ENCODE results near the gene COPG2.

The COPG2 gene

GRCh38 chr7:130492523-130493274 is 175.8 kb downstream of the COPG2 start:
- Histone ChIP-seq H3K4me3 (ENCODE audit: low read depth, low read length) (no peak overlapping the region), H3K9me3 (ENCODE audit: severe bottlenecking) (peaks cover 11% of the 10 kb centered on the region), H3K27ac (no peak overlapping the region), H3K27me3 (ENCODE audit: insufficient read depth, low read depth, severe bottlenecking) (no peaks in the 10 kb centered on the region), H3K36me3 (no peaks in the 10 kb centered on the region)
- TF ChIP-seq, protein P1, sequence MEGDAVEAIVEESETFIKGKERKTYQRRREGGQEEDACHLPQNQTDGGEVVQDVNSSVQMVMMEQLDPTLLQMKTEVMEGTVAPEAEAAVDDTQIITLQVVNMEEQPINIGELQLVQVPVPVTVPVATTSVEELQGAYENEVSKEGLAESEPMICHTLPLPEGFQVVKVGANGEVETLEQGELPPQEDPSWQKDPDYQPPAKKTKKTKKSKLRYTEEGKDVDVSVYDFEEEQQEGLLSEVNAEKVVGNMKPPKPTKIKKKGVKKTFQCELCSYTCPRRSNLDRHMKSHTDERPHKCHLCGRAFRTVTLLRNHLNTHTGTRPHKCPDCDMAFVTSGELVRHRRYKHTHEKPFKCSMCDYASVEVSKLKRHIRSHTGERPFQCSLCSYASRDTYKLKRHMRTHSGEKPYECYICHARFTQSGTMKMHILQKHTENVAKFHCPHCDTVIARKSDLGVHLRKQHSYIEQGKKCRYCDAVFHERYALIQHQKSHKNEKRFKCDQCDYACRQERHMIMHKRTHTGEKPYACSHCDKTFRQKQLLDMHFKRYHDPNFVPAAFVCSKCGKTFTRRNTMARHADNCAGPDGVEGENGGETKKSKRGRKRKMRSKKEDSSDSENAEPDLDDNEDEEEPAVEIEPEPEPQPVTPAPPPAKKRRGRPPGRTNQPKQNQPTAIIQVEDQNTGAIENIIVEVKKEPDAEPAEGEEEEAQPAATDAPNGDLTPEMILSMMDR (IDR thresholded peaks at IDR 0.05; ENCODE audit: low read depth, low read length): no peak
- no peak for DNase-seq

GRCh38 chr7:130491841-130492522 is 176.6 kb downstream of the COPG2 start, which contains the start of gene MEST:
MEST (plus strand) TSS chr7:130492085; CDS start chr7:130492314, 229 bp downstream.
- no peak for DNase-seq
- no peaks in the 10 kb centered on the region for H3K36me3 ChIP-seq
- H3K4me3 ChIP-seq (ENCODE audit: low read depth, low read length): no peak within 1 kb of the TSS
- H3K27ac ChIP-seq: no peak within 1 kb of the TSS
- TF ChIP-seq, protein P1 (IDR thresholded peaks at IDR 0.05; ENCODE audit: low read depth, low read length): no peak
- H3K27me3 ChIP-seq (ENCODE audit: insufficient read depth, low read depth, severe bottlenecking): no peaks in the 10 kb centered on the region
- peaks cover 11% of the 10 kb centered on the region for H3K9me3 ChIP-seq (ENCODE audit: severe bottlenecking)

- DNase-seq: no peak
- Histone ChIP-seq H3K27me3 (ENCODE audit: insufficient read depth, low read depth, severe bottlenecking) (no peaks in the 10 kb centered on the region), H3K36me3 (no peaks in the 10 kb centered on the region), H3K27ac (no peak overlapping the region), H3K4me3 (ENCODE audit: low read depth, low read length) (no peak overlapping the region), H3K9me3 (ENCODE audit: severe bottlenecking) (peaks cover 11% of the 10 kb centered on the region)
- TF ChIP-seq, protein P1 (IDR thresholded peaks at IDR 0.05; ENCODE audit: low read depth, low read length): no peak
Measured at GRCh38 chr7:130490888-130491804, 177.4 kb downstream of the COPG2 start.

DNA sequence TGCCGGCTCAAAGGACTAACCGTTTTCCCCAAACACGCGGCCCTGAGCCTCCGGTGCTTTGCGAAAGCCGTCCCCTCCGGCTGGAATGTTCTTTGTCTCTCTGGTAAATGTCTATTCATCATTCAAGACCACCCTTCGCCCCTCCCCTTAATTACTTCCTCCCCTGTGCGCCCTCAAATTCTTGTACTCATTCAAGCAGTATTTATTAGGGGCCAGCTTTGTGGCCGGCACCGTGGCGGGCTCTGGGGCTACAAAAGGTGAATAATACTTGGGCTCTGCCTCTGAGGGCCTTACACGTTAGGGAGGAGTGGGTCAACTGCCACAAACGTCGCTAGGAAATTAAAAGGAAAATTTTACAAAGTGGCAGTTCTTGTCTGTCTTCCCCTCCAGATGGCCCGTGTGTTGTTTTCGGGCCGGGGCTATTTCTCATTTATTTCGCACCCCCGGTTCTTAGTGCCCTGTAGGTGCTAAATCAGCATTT is 178.2 kb downstream of the COPG2 start:
- H3K36me3 ChIP-seq: no peaks in the 10 kb centered on the region
- no peak overlapping the region for H3K27ac ChIP-seq
- H3K27me3 ChIP-seq (ENCODE audit: insufficient read depth, low read depth, severe bottlenecking): no peaks in the 10 kb centered on the region
- TF ChIP-seq, protein P1 (IDR thresholded peaks at IDR 0.05; ENCODE audit: low read depth, low read length): no peak
- DNase-seq: no peak
- H3K4me3 ChIP-seq (ENCODE audit: low read depth, low read length): no peak overlapping the region
- peaks cover 11% of the 10 kb centered on the region for H3K9me3 ChIP-seq (ENCODE audit: severe bottlenecking)

DNA sequence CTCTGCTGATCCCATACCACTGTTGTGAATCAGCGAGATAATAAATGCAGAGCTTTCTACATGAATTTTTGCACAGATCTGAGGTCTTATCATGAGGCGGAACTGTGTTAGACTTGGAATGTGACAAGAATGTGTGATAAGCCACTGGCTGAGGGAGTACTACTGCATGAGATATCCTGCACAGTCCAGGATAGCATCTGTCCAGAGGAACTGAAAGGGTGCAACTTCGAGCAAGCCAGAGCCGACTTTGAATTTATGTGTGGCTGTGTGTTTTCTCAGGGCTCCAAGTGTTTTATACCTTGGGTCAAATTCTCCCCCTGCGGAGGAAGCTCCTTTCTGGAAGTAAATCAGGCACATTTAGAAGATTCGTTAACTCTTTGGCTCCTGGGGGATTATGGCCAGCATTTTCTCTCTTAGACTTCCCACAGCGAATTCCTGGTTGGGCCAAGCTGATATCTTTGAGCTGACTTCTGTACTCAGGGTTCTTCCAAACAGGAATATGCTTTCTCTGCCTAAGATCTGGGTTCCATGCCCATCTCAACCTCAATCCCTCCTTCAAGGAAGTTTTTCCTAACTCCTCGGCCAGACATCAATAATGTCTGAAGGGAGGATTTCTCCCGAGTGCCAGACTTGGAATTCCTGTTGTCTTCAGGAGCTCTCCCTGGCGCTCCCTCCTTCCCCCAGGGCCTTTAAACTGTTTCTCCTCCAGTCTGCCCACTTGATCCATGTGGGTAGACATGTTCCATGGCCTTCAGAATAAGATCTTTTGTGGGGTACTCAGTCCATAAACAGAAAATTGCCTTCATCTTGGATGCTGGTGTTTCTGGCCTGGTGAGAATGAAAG is 179.2 kb downstream of the COPG2 start:
- H3K9me3 ChIP-seq (ENCODE audit: severe bottlenecking): peaks cover 11% of the 10 kb centered on the region
- no peaks in the 10 kb centered on the region for H3K27me3 ChIP-seq (ENCODE audit: insufficient read depth, low read depth, severe bottlenecking)
- no peak overlapping the region for H3K4me3 ChIP-seq (ENCODE audit: low read depth, low read length)
- DNase-seq: no peak
- TF ChIP-seq, protein P1 (IDR thresholded peaks at IDR 0.05; ENCODE audit: low read depth, low read length): no peak
- H3K36me3 ChIP-seq: no peaks in the 10 kb centered on the region
- no peak overlapping the region for H3K27ac ChIP-seq
